Measurements from ENCODE around the gene BBIP1. TPM values are rescaled to one million over a fixed set of nuclear protein-coding genes. Genes with fewer than 3 reads are reported as not detected.

The BBIP1 gene
- total RNA-seq, 1 experiment from 2014 or later: 12.0 TPM

DNA sequence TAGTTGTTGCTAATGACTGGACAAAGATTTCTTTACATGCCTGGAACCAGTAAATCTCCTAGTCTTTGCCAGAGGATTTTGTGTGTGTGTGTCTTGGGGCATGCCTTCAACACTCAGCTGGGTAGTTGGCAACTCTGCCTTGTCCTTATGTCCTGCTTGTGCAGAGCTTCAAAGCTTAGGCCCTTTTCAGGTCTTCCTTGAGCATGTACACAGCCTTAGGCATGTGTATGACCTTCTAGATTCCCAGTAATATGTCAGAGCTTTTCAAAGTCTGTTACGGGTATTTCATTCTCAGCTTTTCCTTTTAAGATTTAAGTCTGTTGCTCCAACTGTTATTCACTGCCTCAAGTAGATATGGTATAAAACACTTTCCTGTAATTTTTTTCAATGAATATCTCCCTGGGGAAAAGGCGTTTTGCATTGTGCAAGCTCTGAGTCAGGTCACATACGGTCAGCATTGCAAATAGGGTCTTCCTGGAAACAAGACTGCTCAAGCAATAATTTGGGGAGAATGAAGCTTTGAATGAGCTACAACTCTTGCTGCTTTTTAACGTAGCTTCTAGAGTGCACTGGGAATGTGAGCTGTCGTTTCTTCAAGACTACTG is 25.9 kb upstream of the BBIP1 start:
- no peaks in the 10 kb centered on the region for H3K9me2 ChIP-seq (replicated peaks; ENCODE audit: low read length)
- BruUV-seq (replicated peaks): no TSS peak
- no peak overlapping the region for H3K27ac ChIP-seq (ENCODE audit: low read length)
- no peak overlapping the region for H3K4me2 ChIP-seq (ENCODE audit: low read length)
- no peak for ATAC-seq
- H3K4me1 ChIP-seq (ENCODE audit: insufficient read depth, low read length): no peaks in the 10 kb centered on the region
- TF ChIP-seq EZH2phosphoT487 (IDR thresholded peaks at IDR 0.05; ENCODE audit: borderline replicate concordance, low read length) (no peak), CTCF (conservative IDR thresholded peaks at IDR 0.05; ENCODE audit: low read depth, low read length) (no peak), EZH2 (IDR thresholded peaks at IDR 0.05; ENCODE audit: low read length, unreplicated experiment) (no peak)
- intact Hi-C loops (cut with micrococcal nuclease): no loop called here
- H3K9me3 ChIP-seq (ENCODE audit: low read length): no peaks in the 10 kb centered on the region
- no peak overlapping the region for H3K4me3 ChIP-seq (ENCODE audit: low read length)
- no peaks in the 10 kb centered on the region for H3K36me3 ChIP-seq (ENCODE audit: low read depth, low read length)
- no peak overlapping the region for H3K9ac ChIP-seq (ENCODE audit: low read length)
- no peaks in the 10 kb centered on the region for H3F3A ChIP-seq (ENCODE audit: low read length, unreplicated experiment)
- no peaks in the 10 kb centered on the region for H3K27me3 ChIP-seq (ENCODE audit: low read length)
- H3K79me2 ChIP-seq (ENCODE audit: low read length): peaks cover 45% of the 10 kb centered on the region
- no peaks in the 10 kb centered on the region for H4K20me1 ChIP-seq (ENCODE audit: low read length)
- POLR2A ChIA-PET (ENCODE audit: unreplicated experiment): no interaction called here
- no peak for DNase-seq
- H2AFZ ChIP-seq (ENCODE audit: low read length): no peak overlapping the region
- CTCF ChIA-PET: no interaction called here

GRCh38 chr10:110939419-110939818 is 20.4 kb upstream of the BBIP1 start:
- POLR2A ChIA-PET (ENCODE audit: unreplicated experiment): no interaction called here
- no peak overlapping the region for H2AFZ ChIP-seq (ENCODE audit: low read length)
- no peak for DNase-seq
- intact Hi-C loops (cut with micrococcal nuclease): no loop called here
- H3K27me3 ChIP-seq (ENCODE audit: low read length): no peaks in the 10 kb centered on the region
- no peaks in the 10 kb centered on the region for H3K36me3 ChIP-seq (ENCODE audit: low read depth, low read length)
- H3K4me2 ChIP-seq (ENCODE audit: low read length): no peak overlapping the region
- H3K9me2 ChIP-seq (replicated peaks; ENCODE audit: low read length): no peaks in the 10 kb centered on the region
- TF ChIP-seq EZH2 (IDR thresholded peaks at IDR 0.05; ENCODE audit: low read length, unreplicated experiment) (no peak), EZH2phosphoT487 (IDR thresholded peaks at IDR 0.05; ENCODE audit: borderline replicate concordance, low read length) (no peak), CTCF (conservative IDR thresholded peaks at IDR 0.05; ENCODE audit: low read depth, low read length) (no peak)
- ATAC-seq: no peak
- H3K79me2 ChIP-seq (ENCODE audit: low read length): peaks cover 60% of the 10 kb centered on the region
- no peak overlapping the region for H3K27ac ChIP-seq (ENCODE audit: low read length)
- CTCF ChIA-PET: no interaction called here
- BruUV-seq (replicated peaks): no TSS peak
- H3F3A ChIP-seq (ENCODE audit: low read length, unreplicated experiment): no peaks in the 10 kb centered on the region
- H3K4me3 ChIP-seq (ENCODE audit: low read length): no peak overlapping the region
- no peaks in the 10 kb centered on the region for H3K4me1 ChIP-seq (ENCODE audit: insufficient read depth, low read length)
- no peaks in the 10 kb centered on the region for H3K9me3 ChIP-seq (ENCODE audit: low read length)
- no peaks in the 10 kb centered on the region for H4K20me1 ChIP-seq (ENCODE audit: low read length)
- no peak overlapping the region for H3K9ac ChIP-seq (ENCODE audit: low read length)

DNA sequence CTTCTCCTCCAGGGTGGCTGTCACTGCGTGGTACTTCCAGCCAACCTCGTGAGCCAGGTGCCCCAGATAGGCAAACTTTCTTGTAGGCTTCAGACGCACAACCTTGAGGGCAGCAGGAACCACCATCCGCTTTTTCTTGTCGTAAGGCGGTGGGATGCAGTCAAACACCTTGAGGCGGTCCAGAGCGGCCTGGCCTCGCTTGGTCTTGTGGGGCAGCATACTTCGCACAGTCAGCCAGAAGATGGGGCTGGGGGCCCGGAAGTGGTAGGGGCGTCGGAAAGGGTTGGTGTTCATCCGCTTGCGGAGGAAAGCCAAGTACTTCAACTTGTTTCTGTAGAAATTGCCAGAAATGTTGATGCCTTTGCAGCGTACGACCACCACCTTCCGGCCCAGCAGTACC is 17.8 kb upstream of the BBIP1 start:
- ATAC-seq (no peak), DNase-seq (no peak)
- H3K4me1 ChIP-seq (ENCODE audit: insufficient read depth, low read length): peaks cover 19% of the 10 kb centered on the region; the same call in 1 of the 2 replicates
- intact Hi-C loops (cut with micrococcal nuclease): no loop called here
- no peak for TF ChIP-seq CTCF (conservative IDR thresholded peaks at IDR 0.05; ENCODE audit: low read depth, low read length)
- no peak for TF ChIP-seq EZH2phosphoT487 (IDR thresholded peaks at IDR 0.05; ENCODE audit: borderline replicate concordance, low read length)
- TF ChIP-seq EZH2 (IDR thresholded peaks at IDR 0.05; ENCODE audit: low read length, unreplicated experiment): no peak
- H3K27ac ChIP-seq (ENCODE audit: low read length): no peak overlapping the region
- no peak overlapping the region for H2AFZ ChIP-seq (ENCODE audit: low read length)
- 0 out of 2 replicates have a peak, but pooled peaks cover 3% of the 10 kb centered on the region for H4K20me1 ChIP-seq (ENCODE audit: low read length)
- H3K9me2 ChIP-seq (replicated peaks; ENCODE audit: low read length): no peaks in the 10 kb centered on the region
- ChIA-PET CTCF (no interaction called here), POLR2A (ENCODE audit: unreplicated experiment) (no interaction called here)
- no peaks in the 10 kb centered on the region for H3K9me3 ChIP-seq (ENCODE audit: low read length)
- no peak overlapping the region for H3K4me3 ChIP-seq (ENCODE audit: low read length)
- peaks cover 63% of the 10 kb centered on the region for H3K79me2 ChIP-seq (ENCODE audit: low read length)
- H3F3A ChIP-seq (ENCODE audit: low read length, unreplicated experiment): no peaks in the 10 kb centered on the region
- no peaks in the 10 kb centered on the region for H3K36me3 ChIP-seq (ENCODE audit: low read depth, low read length)
- no peak overlapping the region for H3K4me2 ChIP-seq (ENCODE audit: low read length)
- H3K27me3 ChIP-seq (ENCODE audit: low read length): no peaks in the 10 kb centered on the region
- H3K9ac ChIP-seq (ENCODE audit: low read length): no peak overlapping the region
- no TSS peak for BruUV-seq (replicated peaks)

Data from PC-3 (cell line).